HEK293 (cell line): Measurements from ENCODE around the gene NR3C1.

Experiments
- BCL11A ChIP-seq: fragments of 450-650 bp; formaldehyde crosslinking; IDR thresholded peaks from 2 replicates; pipeline ENCODE4 v1.5.1; 2016; ENCODE audit warnings: low read depth, missing biosample characterization, missing genetic modification characterization
- KLF8 ChIP-seq: fragments of 450-650 bp; formaldehyde crosslinking; IDR thresholded peaks from 2 replicates; pipeline ENCODE4 v1.5.1; 2016; ENCODE audit warnings: missing biosample characterization, missing genetic modification characterization
- REPIN1 ChIP-seq: fragments of 450-650 bp; formaldehyde crosslinking; IDR thresholded peaks from 2 replicates; pipeline ENCODE4 v1.5.1; 2017; ENCODE audit warnings: missing biosample characterization, missing genetic modification characterization, low read depth
- ZBTB17 ChIP-seq: fragments of 450-650 bp; formaldehyde crosslinking; IDR thresholded peaks from 2 replicates; pipeline ENCODE4 v1.5.1; 2016; ENCODE audit warnings: missing biosample characterization, missing genetic modification characterization
- ZBTB48 ChIP-seq: fragments of 450-650 bp; formaldehyde crosslinking; IDR thresholded peaks from 2 replicates; pipeline ENCODE4 v1.5.1; 2016; ENCODE audit warnings: missing biosample characterization, missing genetic modification characterization
- ZBTB8A ChIP-seq: fragments of 450-650 bp; formaldehyde crosslinking; IDR thresholded peaks from 2 replicates; pipeline ENCODE4 v1.5.1; 2016; ENCODE audit warnings: missing biosample characterization, missing genetic modification characterization
- ZNF114 ChIP-seq: fragments of 450-650 bp; formaldehyde crosslinking; IDR thresholded peaks from 2 replicates; pipeline ENCODE4 v1.5.0; 2017; ENCODE audit warnings: missing biosample characterization, missing genetic modification characterization
- ZNF121 ChIP-seq: fragments of 450-650 bp; formaldehyde crosslinking; IDR thresholded peaks from 2 replicates; pipeline ENCODE4 v1.5.1; 2016; ENCODE audit warnings: missing biosample characterization, missing genetic modification characterization
- ZNF19 ChIP-seq: fragments of 450-650 bp; formaldehyde crosslinking; IDR thresholded peaks from 2 replicates; pipeline ENCODE4; 2016; ENCODE audit warnings: missing biosample characterization, missing genetic modification characterization, low read depth
- ZNF214 ChIP-seq: fragments of 450-650 bp; formaldehyde crosslinking; IDR thresholded peaks from 2 replicates; pipeline ENCODE4 v1.5.1; 2017; ENCODE audit warnings: missing biosample characterization, mild to moderate bottlenecking, missing genetic modification characterization, borderline replicate concordance
- ZNF266 ChIP-seq: fragments of 450-650 bp; formaldehyde crosslinking; IDR thresholded peaks from 2 replicates; pipeline ENCODE4 v1.5.1; 2016; ENCODE audit warnings: missing biosample characterization, missing genetic modification characterization, low read depth
- ZNF350 ChIP-seq: fragments of 450-650 bp; formaldehyde crosslinking; IDR thresholded peaks from 2 replicates; pipeline ENCODE4 v1.5.0; 2017; ENCODE audit warnings: missing biosample characterization, mild to moderate bottlenecking, missing genetic modification characterization
- ZNF366 ChIP-seq: fragments of 450-650 bp; formaldehyde crosslinking; conservative IDR thresholded peaks from 2 replicates; pipeline ENCODE4 v1.5.1; 2016; ENCODE audit warnings: missing biosample characterization, missing genetic modification characterization
- ZNF37A ChIP-seq: fragments of 450-650 bp; IDR thresholded peaks from 2 replicates; pipeline ENCODE4 v1.5.1; 2018; ENCODE audit warnings: missing biosample characterization, missing genetic modification characterization
- ZNF391 ChIP-seq: fragments of 450-650 bp; formaldehyde crosslinking; IDR thresholded peaks from 2 replicates; pipeline ENCODE4 v1.5.1; 2016; ENCODE audit warnings: low read depth, missing biosample characterization, missing genetic modification characterization, borderline replicate concordance
- ZNF449 ChIP-seq: fragments of 450-650 bp; formaldehyde crosslinking; IDR thresholded peaks from 2 replicates; pipeline ENCODE4 v1.5.1; 2017; ENCODE audit warnings: missing biosample characterization, mild to moderate bottlenecking, missing genetic modification characterization, moderate library complexity
- ZNF48 ChIP-seq: fragments of 450-650 bp; formaldehyde crosslinking; IDR thresholded peaks from 2 replicates; pipeline ENCODE4 v1.5.1; 2016; ENCODE audit warnings: missing biosample characterization, missing genetic modification characterization
- ZNF501 ChIP-seq: fragments of 450-650 bp; formaldehyde crosslinking; IDR thresholded peaks from 2 replicates; pipeline ENCODE4 v1.5.1; 2016; ENCODE audit warnings: missing biosample characterization, missing genetic modification characterization
- ZNF610 ChIP-seq: fragments of 450-650 bp; formaldehyde crosslinking; IDR thresholded peaks from 2 replicates; pipeline ENCODE4 v1.5.1; 2016; ENCODE audit warnings: missing biosample characterization, missing genetic modification characterization, borderline replicate concordance
- ZNF645 ChIP-seq: fragments of 450-650 bp; formaldehyde crosslinking; IDR thresholded peaks from 2 replicates; pipeline ENCODE4; 2016; ENCODE audit warnings: missing biosample characterization, missing genetic modification characterization
- ZNF660 ChIP-seq: fragments of 450-650 bp; IDR thresholded peaks from 2 replicates; pipeline ENCODE4 v1.5.1; 2018; ENCODE audit warnings: missing biosample characterization, mild to moderate bottlenecking, missing genetic modification characterization
- ZNF707 ChIP-seq: fragments of 450-650 bp; formaldehyde crosslinking; IDR thresholded peaks from 2 replicates; pipeline ENCODE4 v1.5.1; 2016; ENCODE audit warnings: missing biosample characterization, missing genetic modification characterization
- ZNF791 ChIP-seq: fragments of 450-650 bp; formaldehyde crosslinking; IDR thresholded peaks from 2 replicates; pipeline ENCODE4 v1.5.1; 2016; ENCODE audit warnings: missing biosample characterization, missing genetic modification characterization
- ZXDB ChIP-seq: fragments of 450-650 bp; formaldehyde crosslinking; IDR thresholded peaks from 2 replicates; pipeline ENCODE4 v1.5.1; 2016; ENCODE audit warnings: missing biosample characterization, missing genetic modification characterization
- TF ChIP-seq, protein P1 (sequence below): fragments of 450-650 bp; formaldehyde crosslinking; IDR thresholded peaks from 2 replicates; pipeline ENCODE4 v1.5.1; 2017; ENCODE audit warnings: missing biosample characterization, missing genetic modification characterization
- TF ChIP-seq, protein P2 (sequence below): fragments of 450-650 bp; formaldehyde crosslinking; IDR thresholded peaks from 2 replicates; pipeline ENCODE4 v1.5.1; 2016; ENCODE audit warnings: missing biosample characterization, missing genetic modification characterization
- TF ChIP-seq, protein P3 (sequence below): fragments of 450-650 bp; formaldehyde crosslinking; IDR thresholded peaks from 2 replicates; pipeline ENCODE4 v1.5.1; 2016; ENCODE audit warnings: missing biosample characterization, missing genetic modification characterization
- TF ChIP-seq, protein P4 (sequence below): fragments of 450-650 bp; IDR thresholded peaks from 2 replicates; pipeline ENCODE4 v1.5.1; 2018; ENCODE audit warnings: missing biosample characterization, mild to moderate bottlenecking, missing genetic modification characterization

The NR3C1 gene

GRCh38 chr5:143245929-143246561 is 157.4 kb downstream of the NR3C1 start (continued):
- no peak for TF ChIP-seq ZNF645 (tag by site-specific recombination)
- TF ChIP-seq ZNF48 (tag by site-specific recombination): no peak
- TF ChIP-seq ZNF19 (tag by site-specific recombination): no peak
- peak; percentile 83 for TF ChIP-seq ZNF501
- no peak for TF ChIP-seq ZNF114
- peak; percentile 91 for TF ChIP-seq ZNF660 (tag by site-specific recombination)
- no peak for TF ChIP-seq ZBTB8A (tag by site-specific recombination)
- no peak for TF ChIP-seq ZNF121 (tag by site-specific recombination)
- TF ChIP-seq, protein P1, sequence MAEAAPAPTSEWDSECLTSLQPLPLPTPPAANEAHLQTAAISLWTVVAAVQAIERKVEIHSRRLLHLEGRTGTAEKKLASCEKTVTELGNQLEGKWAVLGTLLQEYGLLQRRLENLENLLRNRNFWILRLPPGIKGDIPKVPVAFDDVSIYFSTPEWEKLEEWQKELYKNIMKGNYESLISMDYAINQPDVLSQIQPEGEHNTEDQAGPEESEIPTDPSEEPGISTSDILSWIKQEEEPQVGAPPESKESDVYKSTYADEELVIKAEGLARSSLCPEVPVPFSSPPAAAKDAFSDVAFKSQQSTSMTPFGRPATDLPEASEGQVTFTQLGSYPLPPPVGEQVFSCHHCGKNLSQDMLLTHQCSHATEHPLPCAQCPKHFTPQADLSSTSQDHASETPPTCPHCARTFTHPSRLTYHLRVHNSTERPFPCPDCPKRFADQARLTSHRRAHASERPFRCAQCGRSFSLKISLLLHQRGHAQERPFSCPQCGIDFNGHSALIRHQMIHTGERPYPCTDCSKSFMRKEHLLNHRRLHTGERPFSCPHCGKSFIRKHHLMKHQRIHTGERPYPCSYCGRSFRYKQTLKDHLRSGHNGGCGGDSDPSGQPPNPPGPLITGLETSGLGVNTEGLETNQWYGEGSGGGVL (tag by site-specific recombination): peak; percentile 68
- TF ChIP-seq ZXDB (tag by site-specific recombination): peak; percentile 87
- no peak for TF ChIP-seq ZNF610
- TF ChIP-seq ZNF37A (tag by site-specific recombination): no peak
- TF ChIP-seq BCL11A (tag by site-specific recombination): peak; percentile 95
- TF ChIP-seq, protein P2, sequence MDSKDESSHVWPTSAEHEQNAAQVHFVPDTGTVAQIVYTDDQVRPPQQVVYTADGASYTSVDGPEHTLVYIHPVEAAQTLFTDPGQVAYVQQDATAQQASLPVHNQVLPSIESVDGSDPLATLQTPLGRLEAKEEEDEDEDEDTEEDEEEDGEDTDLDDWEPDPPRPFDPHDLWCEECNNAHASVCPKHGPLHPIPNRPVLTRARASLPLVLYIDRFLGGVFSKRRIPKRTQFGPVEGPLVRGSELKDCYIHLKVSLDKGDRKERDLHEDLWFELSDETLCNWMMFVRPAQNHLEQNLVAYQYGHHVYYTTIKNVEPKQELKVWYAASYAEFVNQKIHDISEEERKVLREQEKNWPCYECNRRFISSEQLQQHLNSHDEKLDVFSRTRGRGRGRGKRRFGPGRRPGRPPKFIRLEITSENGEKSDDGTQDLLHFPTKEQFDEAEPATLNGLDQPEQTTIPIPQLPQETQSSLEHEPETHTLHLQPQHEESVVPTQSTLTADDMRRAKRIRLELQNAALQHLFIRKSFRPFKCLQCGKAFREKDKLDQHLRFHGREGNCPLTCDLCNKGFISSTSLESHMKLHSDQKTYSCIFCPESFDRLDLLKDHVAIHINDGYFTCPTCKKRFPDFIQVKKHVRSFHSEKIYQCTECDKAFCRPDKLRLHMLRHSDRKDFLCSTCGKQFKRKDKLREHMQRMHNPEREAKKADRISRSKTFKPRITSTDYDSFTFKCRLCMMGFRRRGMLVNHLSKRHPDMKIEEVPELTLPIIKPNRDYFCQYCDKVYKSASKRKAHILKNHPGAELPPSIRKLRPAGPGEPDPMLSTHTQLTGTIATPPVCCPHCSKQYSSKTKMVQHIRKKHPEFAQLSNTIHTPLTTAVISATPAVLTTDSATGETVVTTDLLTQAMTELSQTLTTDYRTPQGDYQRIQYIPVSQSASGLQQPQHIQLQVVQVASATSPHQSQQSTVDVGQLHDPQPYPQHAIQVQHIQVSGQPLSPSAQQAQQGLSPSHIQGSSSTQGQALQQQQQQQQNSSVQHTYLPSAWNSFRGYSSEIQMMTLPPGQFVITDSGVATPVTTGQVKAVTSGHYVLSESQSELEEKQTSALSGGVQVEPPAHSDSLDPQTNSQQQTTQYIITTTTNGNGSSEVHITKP (tag by site-specific recombination): peak; percentile 62
- peak; percentile 25; the same call in 1 of the 2 replicates for TF ChIP-seq ZNF449 (tag by site-specific recombination)
- TF ChIP-seq ZNF391 (tag by site-specific recombination): peak; percentile 23; the same call in 1 of the 2 replicates
- no peak for TF ChIP-seq ZNF707 (tag by site-specific recombination)
- TF ChIP-seq ZNF366: peak; percentile 99
- no peak for TF ChIP-seq ZNF350 (tag by site-specific recombination)
- TF ChIP-seq, protein P3, sequence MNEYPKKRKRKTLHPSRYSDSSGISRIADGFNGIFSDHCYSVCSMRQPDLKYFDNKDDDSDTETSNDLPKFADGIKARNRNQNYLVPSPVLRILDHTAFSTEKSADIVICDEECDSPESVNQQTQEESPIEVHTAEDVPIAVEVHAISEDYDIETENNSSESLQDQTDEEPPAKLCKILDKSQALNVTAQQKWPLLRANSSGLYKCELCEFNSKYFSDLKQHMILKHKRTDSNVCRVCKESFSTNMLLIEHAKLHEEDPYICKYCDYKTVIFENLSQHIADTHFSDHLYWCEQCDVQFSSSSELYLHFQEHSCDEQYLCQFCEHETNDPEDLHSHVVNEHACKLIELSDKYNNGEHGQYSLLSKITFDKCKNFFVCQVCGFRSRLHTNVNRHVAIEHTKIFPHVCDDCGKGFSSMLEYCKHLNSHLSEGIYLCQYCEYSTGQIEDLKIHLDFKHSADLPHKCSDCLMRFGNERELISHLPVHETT (tag by site-specific recombination): peak; percentile 55; the same call in 1 of the 2 replicates
- no peak for TF ChIP-seq REPIN1
- TF ChIP-seq KLF8 (tag by site-specific recombination): peak; percentile 56; the same call in 1 of the 2 replicates
- TF ChIP-seq, protein P4, sequence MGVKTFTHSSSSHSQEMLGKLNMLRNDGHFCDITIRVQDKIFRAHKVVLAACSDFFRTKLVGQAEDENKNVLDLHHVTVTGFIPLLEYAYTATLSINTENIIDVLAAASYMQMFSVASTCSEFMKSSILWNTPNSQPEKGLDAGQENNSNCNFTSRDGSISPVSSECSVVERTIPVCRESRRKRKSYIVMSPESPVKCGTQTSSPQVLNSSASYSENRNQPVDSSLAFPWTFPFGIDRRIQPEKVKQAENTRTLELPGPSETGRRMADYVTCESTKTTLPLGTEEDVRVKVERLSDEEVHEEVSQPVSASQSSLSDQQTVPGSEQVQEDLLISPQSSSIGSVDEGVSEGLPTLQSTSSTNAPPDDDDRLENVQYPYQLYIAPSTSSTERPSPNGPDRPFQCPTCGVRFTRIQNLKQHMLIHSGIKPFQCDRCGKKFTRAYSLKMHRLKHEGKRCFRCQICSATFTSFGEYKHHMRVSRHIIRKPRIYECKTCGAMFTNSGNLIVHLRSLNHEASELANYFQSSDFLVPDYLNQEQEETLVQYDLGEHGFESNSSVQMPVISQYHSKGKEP (tag by site-specific recombination): peak; percentile 74
- no peak for TF ChIP-seq ZBTB48 (tag by site-specific recombination)
- TF ChIP-seq ZBTB17: peak; percentile 70
- no peak for TF ChIP-seq ZNF791 (tag by site-specific recombination)
- TF ChIP-seq ZNF266 (tag by site-specific recombination): no peak
- no peak for TF ChIP-seq ZNF214 (tag by site-specific recombination)
